CD4-positive, alpha-beta T cell (primary cell): ENCODE data around the gene PRELID2. TPM values are rescaled to one million over a fixed set of nuclear protein-coding genes. Genes with fewer than 3 reads are reported as not detected.

Source experiments
- ATAC-seq: fragments of 200-7000 bp; cut with Tn5 transposase; one replicate; pipeline ENCODE4 v1.10.0; 2022; ENCODE audit warnings: mild to moderate bottlenecking; ENCODE audit not compliant: poor library complexity
- CTCF ChIA-PET: fragments of 350-600 bp; sonication (Branson Sonifier 250); formaldehyde crosslinking; loops from one replicate; lab custom pipeline; 2021; ENCODE audit warnings: antibody characterized with exemption, inconsistent platforms; lab: Charles Lee
- POLR2A ChIA-PET: fragments of 350-600 bp; sonication (Branson Sonifier 250); formaldehyde crosslinking; loops from one replicate; lab custom pipeline; 2021; ENCODE audit warnings: antibody characterized with exemption, inconsistent platforms; lab: Charles Lee
- DNase-seq, 14 experiments: peaks; one replicate each; pipeline ENCODE4 v3.0.0-alpha.2; 2013 to 2020; ENCODE audit warnings: mixed read lengths in 2 of 14
- H3K27ac ChIP-seq, 2 donors: one replicate each; pipeline versions ENCODE4 v1.5.1 to v1.7.0; 2013; ENCODE audit warnings: low read length in 2 of 2, low read depth in 1 of 2, mild to moderate bottlenecking in 1 of 2
- H3K27me3 ChIP-seq, 2 experiments: 1 replicate in 1 of 2; 2 replicates in 1 of 2; pipeline versions ENCODE4 v1.6.1 to v1.7.0; 2013; ENCODE audit warnings: low read length in 2 of 2, control low read depth in 1 of 2, mild to moderate bottlenecking in 1 of 2, moderate library complexity in 1 of 2; ENCODE audit not compliant: insufficient read depth in 2 of 2, control insufficient read depth in 1 of 2
- H3K36me3 ChIP-seq: one replicate; pipeline ENCODE4 v1.6.1; 2013; ENCODE audit warnings: low read length, control low read depth; ENCODE audit not compliant: insufficient read depth
- H3K4me1 ChIP-seq: one replicate; pipeline ENCODE4 v1.6.1; 2013; ENCODE audit warnings: low read length, control low read depth; ENCODE audit not compliant: insufficient read depth
- H3K4me3 ChIP-seq: one replicate; pipeline ENCODE4 v1.5.1; 2013; ENCODE audit warnings: mild to moderate bottlenecking, low read length, moderate library complexity
- H3K9me3 ChIP-seq, 2 experiments: 1 replicate in 1 of 2; 2 replicates in 1 of 2; pipeline versions ENCODE4 v1.6.1 to v1.7.0; 2013; ENCODE audit warnings: low read length in 2 of 2, mild to moderate bottlenecking in 2 of 2, control low read depth in 1 of 2, moderate library complexity in 1 of 2; ENCODE audit not compliant: control insufficient read depth in 1 of 2, insufficient read depth in 1 of 2
- H3K27ac Mint-ChIP-seq: one replicate; pipeline ENCODE4 v1.8.0; 2020; ENCODE audit warnings: mixed read lengths
- H3K27me3 Mint-ChIP-seq: one replicate; pipeline ENCODE4 v1.8.0; 2021; ENCODE audit warnings: mixed read lengths
- H3K36me3 Mint-ChIP-seq: one replicate; pipeline ENCODE4 v1.8.0; 2021; ENCODE audit warnings: low read depth, mixed read lengths
- H3K4me1 Mint-ChIP-seq: one replicate; pipeline ENCODE4 v1.8.0; 2021; ENCODE audit warnings: low read depth, mixed read lengths
- H3K4me3 Mint-ChIP-seq: one replicate; pipeline ENCODE4 v1.8.0; 2020; ENCODE audit warnings: mild to moderate bottlenecking, mixed read lengths
- H3K9me3 Mint-ChIP-seq: one replicate; pipeline ENCODE4 v1.8.0; 2020; ENCODE audit warnings: mixed read lengths
- intact Hi-C, 2 experiments: fragments of 100-400 bp; cut with DNase I in 1 of 2; cut with micrococcal nuclease in 1 of 2; formaldehyde crosslinking; loops; one replicate each; pipeline versions ENCODE4 v1.15.1 to v1.9.0; 2023 to 2025; cut with DNase I, micrococcal nuclease
- total RNA-seq, 174 experiments: library from RNA in 2 of 174; stranded (reverse) in 2 of 174; gene quantifications; one replicate each; pipeline ENCODE4 v1.2.3 and lab custom pipeline; 2021 to 2026
- TF ChIP-seq, protein P1 (sequence below): fragments of 200-600 bp; IDR thresholded peaks from one replicate; pipeline ENCODE4 v1.8.0; 2022; ENCODE audit warnings: antibody characterized with exemption, mild to moderate bottlenecking

The PRELID2 gene
- total RNA-seq, 2 experiments from 2014 or later: 0.44 to 0.56 TPM

DNA sequence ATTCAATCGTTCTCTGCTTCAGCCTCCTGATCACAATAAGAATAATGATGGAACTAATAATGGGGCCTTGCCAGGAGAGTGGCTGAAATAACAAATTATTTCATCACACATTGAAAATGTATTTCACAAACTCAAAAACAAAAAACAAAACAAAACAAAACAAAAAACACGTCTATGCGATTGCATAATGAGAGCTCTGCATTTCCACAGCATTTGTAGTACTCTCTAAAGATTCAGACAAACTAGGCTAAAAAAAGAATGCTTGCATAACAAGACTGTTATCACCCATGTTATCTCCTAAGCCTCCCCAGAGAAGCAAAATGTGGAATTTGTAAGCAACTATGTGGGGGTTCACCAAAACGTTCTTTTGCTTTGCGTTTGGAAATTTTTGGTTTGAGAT lies 48.1 kb downstream of the PRELID2 start:
- ChIA-PET POLR2A (no interaction called here), CTCF (no interaction called here)
- Mint-ChIP-seq H3K36me3 (no peaks in the 10 kb centered on the region), H3K27ac (no peak overlapping the region), H3K4me3 (no peak overlapping the region), H3K4me1 (no peaks in the 10 kb centered on the region), H3K27me3 (no peaks in the 10 kb centered on the region), H3K9me3 (no peaks in the 10 kb centered on the region)
- TF ChIP-seq, protein P1, sequence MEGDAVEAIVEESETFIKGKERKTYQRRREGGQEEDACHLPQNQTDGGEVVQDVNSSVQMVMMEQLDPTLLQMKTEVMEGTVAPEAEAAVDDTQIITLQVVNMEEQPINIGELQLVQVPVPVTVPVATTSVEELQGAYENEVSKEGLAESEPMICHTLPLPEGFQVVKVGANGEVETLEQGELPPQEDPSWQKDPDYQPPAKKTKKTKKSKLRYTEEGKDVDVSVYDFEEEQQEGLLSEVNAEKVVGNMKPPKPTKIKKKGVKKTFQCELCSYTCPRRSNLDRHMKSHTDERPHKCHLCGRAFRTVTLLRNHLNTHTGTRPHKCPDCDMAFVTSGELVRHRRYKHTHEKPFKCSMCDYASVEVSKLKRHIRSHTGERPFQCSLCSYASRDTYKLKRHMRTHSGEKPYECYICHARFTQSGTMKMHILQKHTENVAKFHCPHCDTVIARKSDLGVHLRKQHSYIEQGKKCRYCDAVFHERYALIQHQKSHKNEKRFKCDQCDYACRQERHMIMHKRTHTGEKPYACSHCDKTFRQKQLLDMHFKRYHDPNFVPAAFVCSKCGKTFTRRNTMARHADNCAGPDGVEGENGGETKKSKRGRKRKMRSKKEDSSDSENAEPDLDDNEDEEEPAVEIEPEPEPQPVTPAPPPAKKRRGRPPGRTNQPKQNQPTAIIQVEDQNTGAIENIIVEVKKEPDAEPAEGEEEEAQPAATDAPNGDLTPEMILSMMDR: no peak
- intact Hi-C loops: no loop called here
- H3K9me3 ChIP-seq: no peaks in the 10 kb centered on the region
- H3K27ac ChIP-seq: no peak overlapping the region
- H3K36me3 ChIP-seq: no peaks in the 10 kb centered on the region
- no peaks in the 10 kb centered on the region for H3K4me1 ChIP-seq
- ATAC-seq: no peak
- H3K4me3 ChIP-seq: no peak overlapping the region
- H3K27me3 ChIP-seq: no peaks in the 10 kb centered on the region
- no peak for DNase-seq

DNA sequence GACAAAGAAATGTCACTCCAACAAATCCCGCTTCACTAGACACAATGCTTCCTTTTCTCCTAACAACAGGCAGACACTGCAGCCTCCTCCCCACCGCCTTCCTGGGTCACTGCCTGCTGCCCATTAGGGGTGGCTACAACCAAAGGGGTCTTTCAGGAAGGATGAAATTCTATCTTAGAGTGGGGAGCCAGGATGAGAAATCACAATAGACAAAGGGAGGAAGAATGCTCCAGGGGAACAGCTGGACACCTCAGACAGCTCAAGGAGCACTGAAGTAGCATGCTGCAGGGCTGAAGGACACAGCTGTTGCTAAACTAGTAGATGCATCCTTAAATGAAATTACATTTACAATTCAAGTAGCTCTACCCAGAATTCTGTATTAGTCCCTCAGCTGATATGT lies 54.2 kb downstream of the PRELID2 start:
- no peaks in the 10 kb centered on the region for H3K36me3 ChIP-seq
- POLR2A ChIA-PET: no interaction called here
- no peaks in the 10 kb centered on the region for H3K27me3 ChIP-seq
- Mint-ChIP-seq H3K27me3 (no peaks in the 10 kb centered on the region), H3K4me1 (no peaks in the 10 kb centered on the region), H3K4me3 (no peak overlapping the region), H3K27ac (no peak overlapping the region), H3K9me3 (no peaks in the 10 kb centered on the region), H3K36me3 (no peaks in the 10 kb centered on the region)
- peaks cover 0 to 15% of the 10 kb centered on the region in 2 experiments for H3K9me3 ChIP-seq
- H3K4me3 ChIP-seq: no peak overlapping the region
- CTCF ChIA-PET: no interaction called here
- H3K27ac ChIP-seq: no peak overlapping the region
- intact Hi-C loops: no loop called here
- H3K4me1 ChIP-seq: no peaks in the 10 kb centered on the region
- no peak for DNase-seq
- no peak for ATAC-seq
- TF ChIP-seq, protein P1: no peak

DNA sequence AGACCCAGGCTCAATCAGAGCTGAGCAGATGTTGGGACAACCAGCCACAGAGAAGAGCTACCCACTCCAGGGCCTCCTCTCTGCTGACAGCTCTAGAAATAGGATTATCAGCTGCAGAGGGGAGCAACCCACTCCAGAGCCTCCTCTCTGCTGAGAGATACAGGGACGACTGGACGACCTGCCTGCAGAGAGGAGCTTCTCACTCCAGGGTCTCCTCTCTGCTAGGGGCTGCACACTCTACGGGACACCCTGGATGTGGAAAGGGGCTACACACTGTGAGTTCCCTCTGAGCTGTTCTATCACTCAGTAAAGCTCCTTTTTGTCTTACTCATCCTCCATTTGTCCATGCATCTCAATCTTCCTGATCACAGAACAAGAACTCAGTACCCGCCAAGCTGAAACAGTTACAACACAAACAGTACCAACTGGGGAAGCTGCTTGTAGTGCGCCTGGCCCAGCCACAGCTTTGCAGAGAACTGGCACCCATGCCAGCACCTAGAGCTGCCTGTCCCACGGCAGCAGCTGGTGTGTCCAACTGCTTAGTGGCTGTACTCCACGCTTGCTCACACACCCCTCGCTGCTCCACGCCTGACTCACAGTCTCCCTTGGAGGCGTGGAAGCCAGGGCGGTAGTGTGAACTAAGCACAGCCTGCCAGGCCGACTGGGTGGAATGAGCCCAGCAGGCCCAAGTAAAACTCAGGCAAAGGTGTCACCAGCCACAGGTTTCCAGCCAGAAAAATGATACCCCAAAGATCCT lies 56.8 kb downstream of the PRELID2 start:
- H3K4me1 Mint-ChIP-seq: no peaks in the 10 kb centered on the region
- Histone ChIP-seq H3K36me3 (no peaks in the 10 kb centered on the region), H3K4me1 (no peaks in the 10 kb centered on the region), H3K9me3 (peaks cover 0 to 15% of the 10 kb centered on the region in 2 experiments), H3K27ac (no peak overlapping the region), H3K4me3 (no peak overlapping the region), H3K27me3 (no peaks in the 10 kb centered on the region)
- no peak overlapping the region for H3K27ac Mint-ChIP-seq
- intact Hi-C loops: no loop called here
- H3K4me3 Mint-ChIP-seq: no peak overlapping the region
- ChIA-PET POLR2A (no interaction called here), CTCF (no interaction called here)
- no peaks in the 10 kb centered on the region for H3K36me3 Mint-ChIP-seq
- TF ChIP-seq, protein P1: no peak
- no peaks in the 10 kb centered on the region for H3K9me3 Mint-ChIP-seq
- H3K27me3 Mint-ChIP-seq: no peaks in the 10 kb centered on the region
- DNase-seq (no peak), ATAC-seq (no peak)
